ENCODE measurements around the gene POLG2.

DNA sequence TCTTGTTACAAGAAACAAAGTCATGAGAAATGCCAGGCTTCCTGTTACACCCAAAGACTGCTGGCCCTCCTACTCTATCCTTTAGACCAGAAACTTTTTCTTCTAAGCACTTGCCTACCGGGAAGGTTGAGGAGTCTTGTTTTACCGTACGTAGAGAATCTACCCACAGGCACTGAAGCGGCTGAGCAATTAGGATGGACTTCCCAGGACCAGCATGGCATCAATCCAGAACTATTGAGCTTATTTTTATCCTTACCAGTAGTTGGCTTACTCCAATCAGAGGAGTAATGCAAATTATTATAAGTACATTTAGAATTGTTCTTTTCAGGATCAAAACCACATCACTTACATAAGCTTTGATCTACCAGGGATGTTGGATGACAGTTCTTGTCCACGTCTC lies 35.6 kb upstream of the POLG2 start:
- TF ChIP-seq, protein P1, sequence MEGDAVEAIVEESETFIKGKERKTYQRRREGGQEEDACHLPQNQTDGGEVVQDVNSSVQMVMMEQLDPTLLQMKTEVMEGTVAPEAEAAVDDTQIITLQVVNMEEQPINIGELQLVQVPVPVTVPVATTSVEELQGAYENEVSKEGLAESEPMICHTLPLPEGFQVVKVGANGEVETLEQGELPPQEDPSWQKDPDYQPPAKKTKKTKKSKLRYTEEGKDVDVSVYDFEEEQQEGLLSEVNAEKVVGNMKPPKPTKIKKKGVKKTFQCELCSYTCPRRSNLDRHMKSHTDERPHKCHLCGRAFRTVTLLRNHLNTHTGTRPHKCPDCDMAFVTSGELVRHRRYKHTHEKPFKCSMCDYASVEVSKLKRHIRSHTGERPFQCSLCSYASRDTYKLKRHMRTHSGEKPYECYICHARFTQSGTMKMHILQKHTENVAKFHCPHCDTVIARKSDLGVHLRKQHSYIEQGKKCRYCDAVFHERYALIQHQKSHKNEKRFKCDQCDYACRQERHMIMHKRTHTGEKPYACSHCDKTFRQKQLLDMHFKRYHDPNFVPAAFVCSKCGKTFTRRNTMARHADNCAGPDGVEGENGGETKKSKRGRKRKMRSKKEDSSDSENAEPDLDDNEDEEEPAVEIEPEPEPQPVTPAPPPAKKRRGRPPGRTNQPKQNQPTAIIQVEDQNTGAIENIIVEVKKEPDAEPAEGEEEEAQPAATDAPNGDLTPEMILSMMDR (IDR thresholded peaks at IDR 0.05): no peak
- no peak for TF ChIP-seq POLR2A (IDR thresholded peaks at IDR 0.05)

Measured in testis (tissue), 2 donors.